IMR-90 (cell line): ENCODE data around the gene CAT. TPM values are rescaled to one million over a fixed set of nuclear protein-coding genes. Genes with fewer than 3 reads are reported as not detected.
A peak's percentile ranks its signal among the peaks of the same experiment; 100 is the strongest.

Experiments
- ATAC-seq: fragments of 200-7000 bp; cut with Tn5 transposase; 2 replicates; pipeline ENCODE4 v1.9.1; 2020; ENCODE audit warnings: low read depth, mild to moderate bottlenecking, moderate library complexity
- BruUV-seq: library from RNA; stranded (reverse); fragments of 400-500 nt; replicated peaks from 2 replicates; lab custom pipeline; 2021; lab: Mats Ljungman, UMichigan
- CTCF ChIA-PET: fragments of 300-600 bp; formaldehyde crosslinking; extraction: SDS; loops from one replicate; lab custom pipeline; 2021; ENCODE audit warnings: antibody characterized with exemption; lab: Yijun Ruan, JAX
- POLR2A ChIA-PET: fragments of 300-600 bp; sonication (Branson Sonifier 250); formaldehyde crosslinking; loops from one replicate; lab custom pipeline; 2022; ENCODE audit warnings: antibody characterized with exemption; ENCODE audit not compliant: unreplicated experiment; lab: Charles Lee
- DNase-seq: peaks from one replicate; pipeline ENCODE4 v3.0.0; 2013
- H2AFZ ChIP-seq: replicated peaks from 2 replicates; pipeline ENCODE3; 2013; ENCODE audit warnings: low read length, mild to moderate bottlenecking; ENCODE audit not compliant: poor library complexity
- H2AK5ac ChIP-seq: 2 replicates; pipeline ENCODE4 v1.6.1; 2013; ENCODE audit warnings: low read depth, low read length, inconsistent platforms
- H2AK9ac ChIP-seq: replicated peaks from 2 replicates; pipeline ENCODE3; 2013; ENCODE audit warnings: mild to moderate bottlenecking, low read depth, low read length, moderate library complexity; ENCODE audit not compliant: poor library complexity
- H2BK120ac ChIP-seq: 2 replicates; pipeline ENCODE4 v1.6.1; 2013; ENCODE audit warnings: low read depth, low read length, inconsistent platforms
- H2BK15ac ChIP-seq: 3 replicates; pipeline ENCODE4 v1.6.1; 2013; ENCODE audit warnings: low read depth, low read length, inconsistent platforms
- H2BK20ac ChIP-seq: 2 replicates; pipeline ENCODE4 v1.6.1; 2013; ENCODE audit warnings: low read depth, mild to moderate bottlenecking, inconsistent platforms, low read length, moderate library complexity
- H2BK5ac ChIP-seq: 2 replicates; pipeline ENCODE4 v1.6.1; 2013; ENCODE audit warnings: mild to moderate bottlenecking, low read depth, low read length, inconsistent platforms; ENCODE audit not compliant: poor library complexity, severe bottlenecking
- H3K14ac ChIP-seq: replicated peaks from 2 replicates; pipeline ENCODE4 v1.6.1; 2013; ENCODE audit warnings: low read depth, low read length, inconsistent platforms
- H3K18ac ChIP-seq: 2 replicates; pipeline ENCODE4 v1.6.1; 2013; ENCODE audit warnings: low read depth, low read length, control low read depth
- H3K23ac ChIP-seq: 2 replicates; pipeline ENCODE4 v1.6.1; 2013; ENCODE audit warnings: low read depth, low read length, inconsistent platforms
- H3K27ac ChIP-seq: 2 replicates; pipeline ENCODE4 v1.5.1; 2013; ENCODE audit warnings: mild to moderate bottlenecking, control low read depth, low read length; ENCODE audit not compliant: insufficient read depth
- H3K27me3 ChIP-seq: 2 replicates; pipeline ENCODE4 v1.6.1; 2013; ENCODE audit warnings: low read length; ENCODE audit not compliant: control insufficient read depth, insufficient read depth
- H3K36me3 ChIP-seq: 2 replicates; pipeline ENCODE4 v1.6.1; 2013; ENCODE audit warnings: low read length, mixed read lengths; ENCODE audit not compliant: control insufficient read depth, insufficient read depth
- H3K4ac ChIP-seq: 2 replicates; pipeline ENCODE4 v1.6.1; 2013; ENCODE audit warnings: low read depth, low read length, inconsistent platforms
- H3K4me1 ChIP-seq: 2 replicates; pipeline ENCODE4 v1.6.1; 2013; ENCODE audit warnings: low read length, mixed read lengths; ENCODE audit not compliant: control insufficient read depth, insufficient read depth
- H3K4me2 ChIP-seq: 2 replicates; pipeline ENCODE4 v1.6.1; 2013; ENCODE audit warnings: low read depth, mild to moderate bottlenecking, control low read depth, low read length, moderate library complexity
- H3K4me3 ChIP-seq: 2 replicates; pipeline ENCODE4 v1.5.1; 2013; ENCODE audit warnings: low read depth, mild to moderate bottlenecking, control low read depth, low read length, moderate library complexity; ENCODE audit not compliant: insufficient read depth
- H3K56ac ChIP-seq: 2 replicates; pipeline ENCODE4 v1.6.1; 2013; ENCODE audit warnings: low read length, inconsistent platforms; ENCODE audit not compliant: insufficient read depth; ENCODE audit errors: extremely low read depth
- H3K79me1 ChIP-seq, 2 experiments: 2 replicates each; pipeline ENCODE4 v1.6.1; 2013; ENCODE audit warnings: low read length in 2 of 2, inconsistent platforms in 1 of 2, low read depth in 1 of 2
- H3K9ac ChIP-seq: 2 replicates; pipeline ENCODE4 v1.6.1; 2013; ENCODE audit warnings: low read depth, low read length, control low read depth
- H3K9me1 ChIP-seq: 2 replicates; pipeline ENCODE4 v1.6.1; 2013; ENCODE audit warnings: low read length, inconsistent platforms; ENCODE audit not compliant: insufficient read depth
- H3K9me3 ChIP-seq: 2 replicates; pipeline ENCODE4 v1.6.1; 2013; ENCODE audit warnings: low read length; ENCODE audit not compliant: control insufficient read depth, insufficient read depth
- H4K20me1 ChIP-seq: 2 replicates; pipeline ENCODE4 v1.6.1; 2013; ENCODE audit warnings: low read length, inconsistent platforms; ENCODE audit not compliant: insufficient read depth
- H4K5ac ChIP-seq: 2 replicates; pipeline ENCODE4 v1.6.1; 2013; ENCODE audit warnings: mild to moderate bottlenecking, low read depth, low read length, control low read depth
- H4K8ac ChIP-seq, 2 experiments: 2 replicates each; pipeline ENCODE4 v1.6.1; 2013; ENCODE audit warnings: low read depth in 2 of 2, low read length in 2 of 2, control low read depth in 1 of 2, inconsistent platforms in 1 of 2
- H4K91ac ChIP-seq: 2 replicates; pipeline ENCODE4 v1.6.1; 2013; ENCODE audit warnings: low read depth, low read length, inconsistent platforms; ENCODE audit not compliant: insufficient read depth
- CHD1 ChIP-seq: IDR thresholded peaks from 2 replicates; pipeline ENCODE4 v1.6.1; 2012; ENCODE audit warnings: low read depth, low read length, improper control_type of control experiment
- MXI1 ChIP-seq: IDR thresholded peaks from 2 replicates; pipeline ENCODE4 v1.6.1; 2012; ENCODE audit warnings: low read depth, mild to moderate bottlenecking, low read length, moderate library complexity, borderline replicate concordance
- WGBS, 2 experiments: methylation state at CpG; one replicate each; pipeline versions ENCODE4 v1.1.5 to v1.1.7; 2013; ENCODE audit warnings: missing lambda C conversion rate in 2 of 2; ENCODE audit not compliant: insufficient read length in 1 of 2; ENCODE audit errors: extremely low coverage in 2 of 2; 5-methylcytosine and 5-hydroxymethylcytosine counted together
- dilution Hi-C: fragments of 300-500 bp; cut with HindIII; formaldehyde crosslinking; loops from one replicate; pipeline ENCODE4 v1.14.3; 2018; ENCODE audit warnings: low sequenced_read_pairs; ENCODE audit not compliant: unreplicated experiment
- in situ Hi-C: fragments of 300-500 bp; cut with MboI; formaldehyde crosslinking; loops from 3 replicates; pipeline ENCODE4 v1.14.3; 2019; ENCODE audit warnings: low sequenced_read_pairs, inconsistent platforms, mixed read lengths
- intact Hi-C: fragments of 100-400 bp; cut with micrococcal nuclease; formaldehyde crosslinking; loops from 2 replicates; pipeline ENCODE4 v1.10.0; 2022
- polyA plus RNA-seq, 3 experiments: library from polyadenylated mRNA; depleted of rRNA; stranded (reverse); fragments of >200 nt; gene quantifications; 2 replicates each; pipeline ENCODE4 v1.2.3, GENCODE V29; 2012; ENCODE audit warnings: low replicate concordance in 1 of 3
- total RNA-seq: library from RNA; depleted of rRNA; stranded (reverse); fragments of >200 nt; gene quantifications from 2 replicates; pipeline ENCODE4 v1.2.3, GENCODE V29; 2012
- TF ChIP-seq, protein P1 (sequence below): conservative IDR thresholded peaks from 2 replicates; pipeline ENCODE4 v1.5.1; 2012; ENCODE audit warnings: mild to moderate bottlenecking, low read depth, low read length, improper control_type of control experiment

CAT gene
- total and polyA plus RNA-seq, 2 of the 4 experiments (the other 2 are of a cell fraction) = 52.5 to 80.5 TPM

DNA sequence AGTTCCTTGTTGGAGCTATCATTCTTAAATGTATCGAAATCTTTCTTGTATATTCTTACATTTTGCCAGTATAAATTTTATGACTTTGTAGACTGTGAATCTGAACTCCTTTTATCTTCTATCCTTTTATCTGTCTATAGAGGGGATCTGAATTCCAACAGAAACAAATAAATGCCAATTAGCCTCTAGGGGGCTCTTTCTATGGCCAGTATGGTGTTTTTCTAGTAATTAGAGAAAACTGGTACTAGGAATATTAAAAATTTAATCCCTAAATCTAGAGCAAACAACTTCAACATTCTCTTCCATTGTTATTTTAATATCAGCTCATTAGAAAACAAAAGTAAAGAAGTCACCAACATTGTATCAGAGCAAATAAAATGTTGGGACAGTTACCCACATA lies 21.5 kb upstream of the CAT start:
- DNase-seq (no peak), ATAC-seq (no peak)
- Histone ChIP-seq H3K4me2 (no peak overlapping the region), H3K36me3 (no peaks in the 10 kb centered on the region), H3K14ac (no peak overlapping the region), H3K23ac (no peak overlapping the region), H2BK20ac (no peak overlapping the region), H4K20me1 (no peaks in the 10 kb centered on the region), H2AK5ac (no peak overlapping the region), H3K9ac (no peak overlapping the region), H3K4me1 (no peaks in the 10 kb centered on the region; the same call in 1 of the 2 replicates), H3K4ac (no peak overlapping the region), H2BK5ac (no peak overlapping the region), H2BK120ac (no peak overlapping the region), H4K91ac (no peak overlapping the region), H3K56ac (no peak overlapping the region), H3K9me3 (peaks cover 12% of the 10 kb centered on the region), H3K27me3 (peaks cover 12% of the 10 kb centered on the region), H3K79me1 (no peaks in the 10 kb centered on the region), H4K8ac (no peak overlapping the region), H3K4me3 (no peak overlapping the region), H3K27ac (no peak overlapping the region), H3K18ac (no peak overlapping the region), H2AFZ (no peak overlapping the region), H2AK9ac (no peak overlapping the region), H3K9me1 (no peaks in the 10 kb centered on the region), H2BK15ac (no peak overlapping the region), H4K5ac (no peak overlapping the region)
- CTCF ChIA-PET = interaction anchor here (1.1 to 1.4 kb wide), 2 partner anchors 13 to 20 kb away, joined by 3 to 4 read pairs; no protein-coding TSS in a partner anchor
- in situ Hi-C loops = no loop called here
- TF ChIP-seq MXI1 (no peak), CHD1 (no peak)
- TF ChIP-seq, protein P1, sequence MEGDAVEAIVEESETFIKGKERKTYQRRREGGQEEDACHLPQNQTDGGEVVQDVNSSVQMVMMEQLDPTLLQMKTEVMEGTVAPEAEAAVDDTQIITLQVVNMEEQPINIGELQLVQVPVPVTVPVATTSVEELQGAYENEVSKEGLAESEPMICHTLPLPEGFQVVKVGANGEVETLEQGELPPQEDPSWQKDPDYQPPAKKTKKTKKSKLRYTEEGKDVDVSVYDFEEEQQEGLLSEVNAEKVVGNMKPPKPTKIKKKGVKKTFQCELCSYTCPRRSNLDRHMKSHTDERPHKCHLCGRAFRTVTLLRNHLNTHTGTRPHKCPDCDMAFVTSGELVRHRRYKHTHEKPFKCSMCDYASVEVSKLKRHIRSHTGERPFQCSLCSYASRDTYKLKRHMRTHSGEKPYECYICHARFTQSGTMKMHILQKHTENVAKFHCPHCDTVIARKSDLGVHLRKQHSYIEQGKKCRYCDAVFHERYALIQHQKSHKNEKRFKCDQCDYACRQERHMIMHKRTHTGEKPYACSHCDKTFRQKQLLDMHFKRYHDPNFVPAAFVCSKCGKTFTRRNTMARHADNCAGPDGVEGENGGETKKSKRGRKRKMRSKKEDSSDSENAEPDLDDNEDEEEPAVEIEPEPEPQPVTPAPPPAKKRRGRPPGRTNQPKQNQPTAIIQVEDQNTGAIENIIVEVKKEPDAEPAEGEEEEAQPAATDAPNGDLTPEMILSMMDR = 0 out of 2 replicates have a peak, but pooled peaks have one; percentile 4
- dilution Hi-C loops = no loop called here
- no CpG with 5 or more reads among the region's 1 CpG for WGBS, 2 experiments
- no TSS peak for BruUV-seq
- POLR2A ChIA-PET = no interaction called here
- intact Hi-C loops = no loop called here
